Endothelial cell (in vitro differentiated cells): Measurements from ENCODE around the gene KCNQ1OT1. TPM values are rescaled to one million over a fixed set of nuclear protein-coding genes. Genes with fewer than 3 reads are reported as not detected.

Experiments used
- DNase-seq: peaks from one replicate; pipeline ENCODE4 v3.0.0; 2021; ENCODE audit warnings: low spot score
- H3K27ac Mint-ChIP-seq: one replicate; pipeline ENCODE4 v1.8.0; 2021; ENCODE audit warnings: mixed read lengths, inconsistent platforms; ENCODE audit not compliant: unreplicated experiment
- H3K27me3 Mint-ChIP-seq: one replicate; pipeline ENCODE4 v1.8.0; 2021; ENCODE audit warnings: mild to moderate bottlenecking, moderate library complexity, mixed read lengths, inconsistent platforms; ENCODE audit not compliant: unreplicated experiment
- H3K36me3 Mint-ChIP-seq: one replicate; pipeline ENCODE4 v1.8.0; 2021; ENCODE audit warnings: mild to moderate bottlenecking, low read depth, mixed read lengths, inconsistent platforms; ENCODE audit not compliant: unreplicated experiment
- H3K4me1 Mint-ChIP-seq: one replicate; pipeline ENCODE4 v1.8.0; 2021; ENCODE audit warnings: mild to moderate bottlenecking, mixed read lengths, inconsistent platforms; ENCODE audit not compliant: unreplicated experiment
- H3K4me3 Mint-ChIP-seq: one replicate; pipeline ENCODE4 v1.8.0; 2021; ENCODE audit warnings: mild to moderate bottlenecking, mixed read lengths, inconsistent platforms; ENCODE audit not compliant: unreplicated experiment
- H3K9me3 Mint-ChIP-seq: one replicate; pipeline ENCODE4 v1.8.0; 2021; ENCODE audit warnings: mixed read lengths, inconsistent platforms; ENCODE audit not compliant: unreplicated experiment
- total RNA-seq: library from RNA; stranded (reverse); fragmentation: NEBNext Ultra II Directional; extraction: Animal tissue kit (Norgen Biotek cat#: 25700); gene quantifications from one replicate; pipeline ENCODE4 v1.2.1, GENCODE V29; 2021; ENCODE audit not compliant: unreplicated experiment
- TF ChIP-seq, protein P1 (sequence below): fragments of 200-600 bp; sonication (generic); IDR thresholded peaks from one replicate; pipeline ENCODE4 v1.5.0; 2021; ENCODE audit warnings: antibody characterized with exemption; ENCODE audit not compliant: unreplicated experiment

Gene KCNQ1OT1
- total RNA-seq, 1 donor from 2014 or later: 1.2 TPM

DNA sequence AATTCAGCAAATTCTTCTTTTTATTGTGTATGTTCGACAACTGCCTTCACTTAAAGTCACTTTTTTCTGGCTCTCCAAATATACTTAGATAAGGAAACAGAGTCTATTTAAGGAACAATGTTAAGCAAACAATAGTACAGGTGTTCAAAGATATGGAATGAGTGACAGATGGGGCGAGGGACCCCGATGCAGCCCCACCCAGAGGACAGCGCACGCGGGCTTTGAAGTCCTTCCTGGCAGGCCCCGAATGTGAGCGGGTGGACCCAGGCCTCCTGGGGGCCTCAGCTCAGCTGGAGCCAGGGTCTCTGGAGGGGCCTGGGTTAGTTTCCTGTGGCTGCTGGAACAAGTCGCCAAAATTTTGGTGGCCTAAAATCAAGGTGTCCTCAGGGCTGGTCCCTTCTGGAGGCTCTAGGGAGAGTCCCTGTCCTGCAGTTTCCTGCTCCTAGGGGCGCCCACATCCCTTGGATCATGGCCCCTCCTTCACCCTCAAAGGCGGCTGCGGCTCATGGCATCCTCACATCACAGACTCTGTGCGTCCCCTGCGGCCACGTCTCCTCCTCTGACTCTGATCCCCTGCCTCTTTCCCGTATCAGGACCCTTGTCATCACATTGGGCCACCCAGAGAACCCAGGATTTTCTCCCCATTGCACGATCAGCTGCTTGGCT lies 40.6 kb upstream of the KCNQ1OT1 start:
- no peak overlapping the region for H3K4me3 Mint-ChIP-seq
- peaks cover 6% of the 10 kb centered on the region for H3K27me3 Mint-ChIP-seq
- no peaks in the 10 kb centered on the region for H3K9me3 Mint-ChIP-seq
- H3K27ac Mint-ChIP-seq: no peak overlapping the region
- no peaks in the 10 kb centered on the region for H3K36me3 Mint-ChIP-seq
- no peak for DNase-seq
- TF ChIP-seq, protein P1, sequence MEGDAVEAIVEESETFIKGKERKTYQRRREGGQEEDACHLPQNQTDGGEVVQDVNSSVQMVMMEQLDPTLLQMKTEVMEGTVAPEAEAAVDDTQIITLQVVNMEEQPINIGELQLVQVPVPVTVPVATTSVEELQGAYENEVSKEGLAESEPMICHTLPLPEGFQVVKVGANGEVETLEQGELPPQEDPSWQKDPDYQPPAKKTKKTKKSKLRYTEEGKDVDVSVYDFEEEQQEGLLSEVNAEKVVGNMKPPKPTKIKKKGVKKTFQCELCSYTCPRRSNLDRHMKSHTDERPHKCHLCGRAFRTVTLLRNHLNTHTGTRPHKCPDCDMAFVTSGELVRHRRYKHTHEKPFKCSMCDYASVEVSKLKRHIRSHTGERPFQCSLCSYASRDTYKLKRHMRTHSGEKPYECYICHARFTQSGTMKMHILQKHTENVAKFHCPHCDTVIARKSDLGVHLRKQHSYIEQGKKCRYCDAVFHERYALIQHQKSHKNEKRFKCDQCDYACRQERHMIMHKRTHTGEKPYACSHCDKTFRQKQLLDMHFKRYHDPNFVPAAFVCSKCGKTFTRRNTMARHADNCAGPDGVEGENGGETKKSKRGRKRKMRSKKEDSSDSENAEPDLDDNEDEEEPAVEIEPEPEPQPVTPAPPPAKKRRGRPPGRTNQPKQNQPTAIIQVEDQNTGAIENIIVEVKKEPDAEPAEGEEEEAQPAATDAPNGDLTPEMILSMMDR: no peak
- H3K4me1 Mint-ChIP-seq: peaks cover 4% of the 10 kb centered on the region

- H3K4me1 Mint-ChIP-seq: peaks cover 4% of the 10 kb centered on the region
- no peak overlapping the region for H3K27ac Mint-ChIP-seq
- TF ChIP-seq, protein P1: no peak
- no peaks in the 10 kb centered on the region for H3K36me3 Mint-ChIP-seq
- no peak for DNase-seq
- peaks cover 5% of the 10 kb centered on the region for H3K27me3 Mint-ChIP-seq
- no peaks in the 10 kb centered on the region for H3K9me3 Mint-ChIP-seq
- H3K4me3 Mint-ChIP-seq: no peak overlapping the region
These were observed 39.9 kb upstream of the KCNQ1OT1 start for GRCh38 chr11:2739531-2740274.

- H3K4me1 Mint-ChIP-seq: peaks cover 4% of the 10 kb centered on the region
- H3K4me3 Mint-ChIP-seq: no peak overlapping the region
- no peak for DNase-seq
- H3K27ac Mint-ChIP-seq: no peak overlapping the region
- no peaks in the 10 kb centered on the region for H3K9me3 Mint-ChIP-seq
- no peaks in the 10 kb centered on the region for H3K36me3 Mint-ChIP-seq
- H3K27me3 Mint-ChIP-seq: peaks cover 7% of the 10 kb centered on the region
- TF ChIP-seq, protein P1: no peak
These were observed 39.0 kb upstream of the KCNQ1OT1 start for GRCh38 chr11:2738551-2739431.

DNA sequence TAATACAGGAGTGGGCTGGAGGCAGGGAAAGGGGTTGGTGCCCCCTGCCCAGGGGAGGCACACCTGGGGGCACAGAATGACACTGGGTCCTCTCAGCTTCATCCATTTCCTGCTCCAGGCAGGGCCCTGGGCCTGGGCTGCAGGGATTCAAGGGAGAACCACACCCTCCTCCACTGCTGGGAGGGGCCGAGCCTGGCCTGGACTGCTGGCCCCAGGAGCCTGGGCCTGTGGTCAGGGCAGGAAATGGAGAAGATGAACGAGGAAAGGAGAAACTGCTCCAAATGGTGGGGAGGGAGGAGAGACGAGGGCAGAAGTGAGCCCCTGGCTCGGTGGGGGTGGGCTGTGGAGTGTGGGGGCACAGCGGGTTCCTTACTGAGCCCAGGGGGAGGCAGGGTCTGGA lies 38.1 kb upstream of the KCNQ1OT1 start:
- no peak overlapping the region for H3K27ac Mint-ChIP-seq
- TF ChIP-seq, protein P1: no peak
- H3K36me3 Mint-ChIP-seq: no peaks in the 10 kb centered on the region
- DNase-seq: no peak
- H3K4me1 Mint-ChIP-seq: peaks cover 4% of the 10 kb centered on the region
- no peaks in the 10 kb centered on the region for H3K9me3 Mint-ChIP-seq
- no peak overlapping the region for H3K4me3 Mint-ChIP-seq
- peaks cover 7% of the 10 kb centered on the region for H3K27me3 Mint-ChIP-seq
